HEK293 (cell line): ENCODE measurements around the gene MECR.

Experiments
- CTCF ChIA-PET: fragments of 350-600 bp; formaldehyde crosslinking; extraction: SDS; loops from one replicate; lab custom pipeline; 2021; ENCODE audit warnings: antibody characterized with exemption; lab: Yijun Ruan, JAX
- POLR2A ChIA-PET: fragments of 300-600 bp; formaldehyde crosslinking; extraction: SDS; loops from one replicate; lab custom pipeline; 2020; ENCODE audit warnings: antibody characterized with exemption, inconsistent platforms; lab: Yijun Ruan, JAX
- H3K27ac ChIP-seq: fragments of 200-500 bp; sonication (Bioruptor generic); 2 replicates; pipeline ENCODE4 v1.5.1; 2014; ENCODE audit warnings: low read depth, low read length, control low read depth, inconsistent platforms; ENCODE audit errors: extremely low read depth
- H3K36me3 ChIP-seq, 2 experiments: fragments of 200-500 bp in 1 of 2; sonication (Bioruptor generic) in 1 of 2; 1 replicate in 1 of 2; 2 replicates in 1 of 2; pipeline ENCODE4 v1.5.1; 2014 to 2017; ENCODE audit warnings: inconsistent platforms in 2 of 2, low read length in 2 of 2; ENCODE audit not compliant: control insufficient read depth in 2 of 2, insufficient read depth in 1 of 2
- H3K4me1 ChIP-seq: fragments of 200-500 bp; sonication (Bioruptor generic); 2 replicates; pipeline ENCODE4 v1.5.1; 2014; ENCODE audit warnings: mild to moderate bottlenecking, low read length, inconsistent platforms; ENCODE audit not compliant: control insufficient read depth, insufficient read depth
- H3K4me3 ChIP-seq: 2 replicates; pipeline ENCODE4 v1.5.1; 2011; ENCODE audit warnings: low read depth, mild to moderate bottlenecking, control low read depth, low read length, moderate library complexity
- H3K9me3 ChIP-seq: fragments of 200-500 bp; sonication (Bioruptor generic); 2 replicates; pipeline ENCODE4 v1.5.1; 2014; ENCODE audit warnings: low read depth, low read length, inconsistent platforms; ENCODE audit not compliant: control insufficient read depth, insufficient read depth
- BCL11B ChIP-seq: fragments of 450-650 bp; formaldehyde crosslinking; IDR thresholded peaks from 2 replicates; pipeline ENCODE4 v1.5.1; 2016; ENCODE audit warnings: low read depth, missing biosample characterization, missing genetic modification characterization
- EGR2 ChIP-seq: fragments of 450-650 bp; formaldehyde crosslinking; IDR thresholded peaks from 2 replicates; pipeline ENCODE4 v1.5.1; 2016; ENCODE audit warnings: low read depth, missing biosample characterization, missing genetic modification characterization
- ELK4 ChIP-seq: IDR thresholded peaks from 2 replicates; pipeline ENCODE4 v1.6.1; 2011; ENCODE audit warnings: mild to moderate bottlenecking, low read depth, low read length, borderline replicate concordance
- FEZF1 ChIP-seq: fragments of 450-650 bp; formaldehyde crosslinking; IDR thresholded peaks from 2 replicates; pipeline ENCODE4 v1.5.1; 2016; ENCODE audit warnings: missing biosample characterization, missing genetic modification characterization
- GLI2 ChIP-seq: fragments of 450-650 bp; formaldehyde crosslinking; IDR thresholded peaks from 2 replicates; pipeline ENCODE4; 2017; ENCODE audit warnings: missing biosample characterization, missing genetic modification characterization, low read depth, borderline replicate concordance
- OVOL3 ChIP-seq: fragments of 450-650 bp; formaldehyde crosslinking; IDR thresholded peaks from 2 replicates; pipeline ENCODE4 v1.5.1; 2016; ENCODE audit warnings: missing biosample characterization, missing genetic modification characterization
- PRDM1 ChIP-seq: fragments of 450-650 bp; formaldehyde crosslinking; IDR thresholded peaks from 2 replicates; pipeline ENCODE4; 2016; ENCODE audit warnings: missing biosample characterization, missing genetic modification characterization
- SCRT2 ChIP-seq: fragments of 450-650 bp; formaldehyde crosslinking; IDR thresholded peaks from 2 replicates; pipeline ENCODE4 v1.5.1; 2016; ENCODE audit warnings: missing biosample characterization, missing genetic modification characterization
- YY2 ChIP-seq: fragments of 450-650 bp; formaldehyde crosslinking; IDR thresholded peaks from 2 replicates; pipeline ENCODE4 v1.5.1; 2016; ENCODE audit warnings: missing biosample characterization, missing genetic modification characterization
- ZBTB21 ChIP-seq: fragments of 450-650 bp; formaldehyde crosslinking; IDR thresholded peaks from 2 replicates; pipeline ENCODE4 v1.5.1; 2017; ENCODE audit warnings: missing biosample characterization, missing genetic modification characterization
- ZBTB48 ChIP-seq: fragments of 450-650 bp; formaldehyde crosslinking; IDR thresholded peaks from 2 replicates; pipeline ENCODE4 v1.5.1; 2016; ENCODE audit warnings: missing biosample characterization, missing genetic modification characterization
- ZFP41 ChIP-seq: fragments of 450-650 bp; formaldehyde crosslinking; IDR thresholded peaks from 2 replicates; pipeline ENCODE4 v1.5.1; 2016; ENCODE audit warnings: missing biosample characterization, missing genetic modification characterization, borderline replicate concordance
- ZNF138 ChIP-seq: fragments of 450-650 bp; formaldehyde crosslinking; IDR thresholded peaks from 2 replicates; pipeline ENCODE4 v1.5.1; 2016; ENCODE audit warnings: missing biosample characterization, missing genetic modification characterization, borderline replicate concordance
- ZNF16 ChIP-seq: fragments of 450-650 bp; formaldehyde crosslinking; IDR thresholded peaks from 2 replicates; pipeline ENCODE4 v1.5.1; 2016; ENCODE audit warnings: low read depth, missing biosample characterization, missing genetic modification characterization
- ZNF211 ChIP-seq: fragments of 450-650 bp; formaldehyde crosslinking; IDR thresholded peaks from 2 replicates; pipeline ENCODE4 v1.5.1; 2016; ENCODE audit warnings: low read depth, missing biosample characterization, missing genetic modification characterization
- ZNF23 ChIP-seq: fragments of 450-650 bp; formaldehyde crosslinking; IDR thresholded peaks from 2 replicates; pipeline ENCODE4 v1.5.1; 2016; ENCODE audit warnings: missing biosample characterization, missing genetic modification characterization, borderline replicate concordance
- ZNF24 ChIP-seq: fragments of 450-650 bp; formaldehyde crosslinking; IDR thresholded peaks from 2 replicates; pipeline ENCODE4 v1.5.1; 2016; ENCODE audit warnings: missing biosample characterization, missing genetic modification characterization
- ZNF394 ChIP-seq: fragments of 450-650 bp; formaldehyde crosslinking; IDR thresholded peaks from 2 replicates; pipeline ENCODE4 v1.5.1; 2016; ENCODE audit warnings: missing biosample characterization, missing genetic modification characterization, mild to moderate bottlenecking, moderate library complexity, borderline replicate concordance
- ZNF416 ChIP-seq: fragments of 450-650 bp; formaldehyde crosslinking; IDR thresholded peaks from 2 replicates; pipeline ENCODE4 v1.5.1; 2016; ENCODE audit warnings: missing biosample characterization, missing genetic modification characterization
- ZNF433 ChIP-seq: fragments of 450-650 bp; formaldehyde crosslinking; IDR thresholded peaks from 2 replicates; pipeline ENCODE4 v1.5.1; 2016; ENCODE audit warnings: missing biosample characterization, missing genetic modification characterization, low read depth
- ZNF558 ChIP-seq: fragments of 450-650 bp; formaldehyde crosslinking; IDR thresholded peaks from 2 replicates; pipeline ENCODE4 v1.5.1; 2016; ENCODE audit warnings: missing biosample characterization, missing genetic modification characterization
- ZNF664 ChIP-seq: fragments of 450-650 bp; formaldehyde crosslinking; IDR thresholded peaks from 2 replicates; pipeline ENCODE4 v1.5.1; 2016; ENCODE audit warnings: missing biosample characterization, missing genetic modification characterization
- ZSCAN30 ChIP-seq: fragments of 450-650 bp; IDR thresholded peaks from 2 replicates; pipeline ENCODE4 v1.5.1; 2018; ENCODE audit warnings: missing biosample characterization, mild to moderate bottlenecking, missing genetic modification characterization, moderate library complexity
- TF ChIP-seq, protein P1 (sequence below): fragments of 450-650 bp; formaldehyde crosslinking; IDR thresholded peaks from 2 replicates; pipeline ENCODE4 v1.5.1; 2017; ENCODE audit warnings: missing biosample characterization, missing genetic modification characterization
- TF ChIP-seq, protein P2 (sequence below): fragments of 450-650 bp; IDR thresholded peaks from 2 replicates; pipeline ENCODE4 v1.5.1; 2018; ENCODE audit warnings: missing biosample characterization, missing genetic modification characterization
- TF ChIP-seq, protein P3 (sequence below): fragments of 450-650 bp; formaldehyde crosslinking; IDR thresholded peaks from 2 replicates; pipeline ENCODE4 v1.5.1; 2016; ENCODE audit warnings: missing biosample characterization, missing genetic modification characterization

The MECR gene

DNA sequence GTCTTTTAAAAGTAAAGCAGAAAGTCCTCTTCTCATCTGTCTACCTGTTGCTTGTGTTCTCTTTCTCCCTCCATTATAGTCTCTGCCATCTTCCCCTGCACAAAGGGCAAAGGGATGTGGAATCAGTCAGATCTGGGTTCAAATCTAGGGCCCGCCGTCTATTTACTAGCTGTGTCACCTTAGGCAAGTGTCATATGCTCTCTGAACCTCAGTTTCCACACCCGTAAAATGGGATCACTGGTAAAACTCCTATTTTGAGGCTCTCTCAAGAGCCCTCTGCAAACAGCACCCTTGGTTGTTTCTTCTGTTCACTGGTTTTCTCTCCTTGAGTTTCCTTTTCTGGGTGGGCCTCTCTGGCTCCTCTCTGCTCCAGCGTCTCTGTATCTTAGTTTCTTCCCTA is 3.0 kb upstream of the MECR start:
- no peaks in the 10 kb centered on the region for H3K9me3 ChIP-seq
- CTCF ChIA-PET: no interaction called here
- no peak overlapping the region for H3K4me3 ChIP-seq
- POLR2A ChIA-PET: no interaction called here
- H3K27ac ChIP-seq: no peak overlapping the region
- no peaks in the 10 kb centered on the region for H3K36me3 ChIP-seq
- H3K4me1 ChIP-seq: peaks cover 2% of the 10 kb centered on the region; the same call in 1 of the 2 replicates
- no peak for TF ChIP-seq ZNF24 (tag by site-specific recombination)
- peak; percentile 85 for TF ChIP-seq SCRT2 (tag by site-specific recombination)

- Histone ChIP-seq H3K27ac (no peak overlapping the region), H3K9me3 (no peaks in the 10 kb centered on the region), H3K36me3 (no peaks in the 10 kb centered on the region), H3K4me3 (no peak overlapping the region), H3K4me1 (no peaks in the 10 kb centered on the region)
- TF ChIP-seq ZNF664 (tag by site-specific recombination) (peak; percentile 77), YY2 (tag by site-specific recombination) (no peak)
- CTCF ChIA-PET: interaction anchor here (0.6 to 0.7 kb wide), 2 partner anchors 26 to 561 kb away, joined by 3 read pairs; no protein-coding TSS in a partner anchor
- POLR2A ChIA-PET: no interaction called here
Measured at GRCh38 chr1:29232387-29232786, 1.7 kb upstream of the MECR start.

- H3K9me3 ChIP-seq: no peaks in the 10 kb centered on the region
- no peak for TF ChIP-seq ZSCAN30 (tag by site-specific recombination)
- TF ChIP-seq ZNF16: no peak
- no peak for TF ChIP-seq ZFP41
- no peak for TF ChIP-seq GLI2
- TF ChIP-seq ZNF23 (tag by site-specific recombination): no peak
- TF ChIP-seq, protein P1, sequence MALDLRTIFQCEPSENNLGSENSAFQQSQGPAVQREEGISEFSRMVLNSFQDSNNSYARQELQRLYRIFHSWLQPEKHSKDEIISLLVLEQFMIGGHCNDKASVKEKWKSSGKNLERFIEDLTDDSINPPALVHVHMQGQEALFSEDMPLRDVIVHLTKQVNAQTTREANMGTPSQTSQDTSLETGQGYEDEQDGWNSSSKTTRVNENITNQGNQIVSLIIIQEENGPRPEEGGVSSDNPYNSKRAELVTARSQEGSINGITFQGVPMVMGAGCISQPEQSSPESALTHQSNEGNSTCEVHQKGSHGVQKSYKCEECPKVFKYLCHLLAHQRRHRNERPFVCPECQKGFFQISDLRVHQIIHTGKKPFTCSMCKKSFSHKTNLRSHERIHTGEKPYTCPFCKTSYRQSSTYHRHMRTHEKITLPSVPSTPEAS (tag by site-specific recombination): no peak
- TF ChIP-seq ZNF433: no peak
- TF ChIP-seq EGR2 (tag by site-specific recombination): no peak
- TF ChIP-seq ZNF416 (tag by site-specific recombination): no peak
- TF ChIP-seq ZNF394 (tag by site-specific recombination): no peak
- TF ChIP-seq OVOL3 (tag by site-specific recombination): no peak
- no peak for TF ChIP-seq ZNF211 (tag by site-specific recombination)
- TF ChIP-seq ZBTB48 (tag by site-specific recombination): no peak
- peak overlapping the region; percentile 74 for H3K4me3 ChIP-seq
- peaks cover 0 to 2% of the 10 kb centered on the region in 2 experiments; a peak in 1 of 3 replicates for H3K36me3 ChIP-seq
- ChIA-PET CTCF (interaction anchor here (1.0 kb wide), 1 partner anchor 881 kb away, joined by 4 read pairs; no protein-coding TSS in a partner anchor), POLR2A (interaction anchor here (0.7 to 1.7 kb wide), 4 partner anchors 11 to 648 kb away, joined by 3 to 7 read pairs (median 6); partner anchors contain the start of gene SRSF4)
- no peaks in the 10 kb centered on the region for H3K4me1 ChIP-seq
- H3K27ac ChIP-seq: no peak overlapping the region; the same call in 1 of the 2 replicates
Measured at GRCh38 chr1:29230204-29230552, 556 bp downstream of the MECR start.

DNA sequence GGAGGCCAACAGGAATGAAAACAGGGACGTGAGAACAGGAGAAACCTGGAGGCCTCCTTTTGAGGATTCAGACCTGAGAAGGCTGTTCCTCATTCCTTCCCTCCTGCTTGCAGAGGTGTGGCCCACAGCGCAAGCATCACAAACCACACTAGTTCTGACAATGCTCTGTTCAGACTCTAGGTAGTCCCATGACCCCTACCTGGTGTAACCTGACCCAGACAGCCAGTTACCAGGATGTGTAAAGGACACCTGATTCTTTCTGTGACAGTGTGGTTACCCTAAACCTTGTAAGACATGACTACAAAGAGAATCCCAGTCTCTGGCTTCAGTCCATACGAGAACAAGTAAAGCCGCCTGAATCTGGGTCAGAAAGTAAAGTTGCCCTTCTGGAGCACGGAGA is 3.2 kb downstream of the MECR start:
- Histone ChIP-seq H3K9me3 (no peaks in the 10 kb centered on the region), H3K27ac (no peak overlapping the region), H3K4me3 (no peak overlapping the region), H3K36me3 (peaks cover 0 to 20% of the 10 kb centered on the region in 2 experiments; a peak in 1 of 3 replicates), H3K4me1 (no peaks in the 10 kb centered on the region)
- POLR2A ChIA-PET: no interaction called here
- CTCF ChIA-PET: no interaction called here
- TF ChIP-seq, protein P2, sequence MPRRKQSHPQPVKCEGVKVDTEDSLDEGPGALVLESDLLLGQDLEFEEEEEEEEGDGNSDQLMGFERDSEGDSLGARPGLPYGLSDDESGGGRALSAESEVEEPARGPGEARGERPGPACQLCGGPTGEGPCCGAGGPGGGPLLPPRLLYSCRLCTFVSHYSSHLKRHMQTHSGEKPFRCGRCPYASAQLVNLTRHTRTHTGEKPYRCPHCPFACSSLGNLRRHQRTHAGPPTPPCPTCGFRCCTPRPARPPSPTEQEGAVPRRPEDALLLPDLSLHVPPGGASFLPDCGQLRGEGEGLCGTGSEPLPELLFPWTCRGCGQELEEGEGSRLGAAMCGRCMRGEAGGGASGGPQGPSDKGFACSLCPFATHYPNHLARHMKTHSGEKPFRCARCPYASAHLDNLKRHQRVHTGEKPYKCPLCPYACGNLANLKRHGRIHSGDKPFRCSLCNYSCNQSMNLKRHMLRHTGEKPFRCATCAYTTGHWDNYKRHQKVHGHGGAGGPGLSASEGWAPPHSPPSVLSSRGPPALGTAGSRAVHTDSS (tag by site-specific recombination): no peak
- TF ChIP-seq PRDM1: no peak
- TF ChIP-seq ZNF558: no peak
- no peak for TF ChIP-seq SCRT2 (tag by site-specific recombination)
- no peak for TF ChIP-seq BCL11B (tag by site-specific recombination)
- TF ChIP-seq ELK4: no peak
- TF ChIP-seq FEZF1 (tag by site-specific recombination): no peak
- no peak for TF ChIP-seq ZNF138 (tag by site-specific recombination)
- TF ChIP-seq ZBTB21 (tag by site-specific recombination): no peak
- TF ChIP-seq, protein P3, sequence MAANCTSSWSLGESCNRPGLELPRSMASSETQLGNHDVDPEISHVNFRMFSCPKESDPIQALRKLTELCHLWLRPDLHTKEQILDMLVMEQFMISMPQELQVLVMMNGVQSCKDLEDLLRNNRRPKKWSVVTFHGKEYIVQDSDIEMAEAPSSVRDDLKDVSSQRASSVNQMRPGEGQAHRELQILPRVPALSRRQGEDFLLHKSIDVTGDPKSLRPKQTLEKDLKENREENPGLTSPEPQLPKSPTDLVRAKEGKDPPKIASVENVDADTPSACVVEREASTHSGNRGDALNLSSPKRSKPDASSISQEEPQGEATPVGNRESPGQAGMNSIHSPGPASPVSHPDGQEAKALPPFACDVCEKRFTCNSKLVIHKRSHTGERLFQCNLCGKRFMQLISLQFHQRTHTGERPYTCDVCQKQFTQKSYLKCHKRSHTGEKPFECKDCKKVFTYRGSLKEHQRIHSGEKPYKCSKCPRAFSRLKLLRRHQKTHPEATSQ (tag by site-specific recombination): no peak
